ENCODE data around the gene U2SURP. TPM values are rescaled to one million over a fixed set of nuclear protein-coding genes. Genes with fewer than 3 reads are reported as not detected.

The U2SURP gene
- total RNA-seq, 4 donors from 2014 or later: 43.2 to 63.7 (median 43.9) TPM

DNA sequence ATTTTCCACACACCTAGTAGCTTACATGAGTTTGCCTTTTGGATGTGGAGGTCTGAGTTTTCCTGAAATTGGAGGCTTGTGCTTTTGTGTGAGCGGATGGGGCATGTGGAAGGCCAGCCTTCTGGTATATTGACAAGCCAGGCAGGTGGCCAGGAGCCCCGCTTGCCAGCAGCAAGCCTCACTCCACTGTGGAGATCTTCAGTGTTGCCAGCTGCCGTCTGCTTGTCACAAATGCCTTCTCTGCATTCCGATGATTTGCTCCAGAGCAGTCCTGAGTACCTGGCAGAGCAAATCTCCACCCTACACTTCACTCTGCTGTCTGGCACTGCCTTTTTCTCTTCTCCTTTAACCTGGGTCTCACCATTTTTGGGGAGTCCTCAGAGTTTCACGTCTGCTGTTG, 89.1 kb downstream of the U2SURP start:
- Histone ChIP-seq H3K27ac (no peak overlapping the region), H3K4me1 (no peaks in the 10 kb centered on the region), H3K36me3 (no peaks in the 10 kb centered on the region), H3K27me3 (no peaks in the 10 kb centered on the region), H3K9me3 (no peaks in the 10 kb centered on the region), H3K4me3 (no peak overlapping the region)
- ATAC-seq (no peak), DNase-seq (no peak)
- intact Hi-C loops (cut with DNase I; ENCODE audit: low total_unique reads) (no loop called here), in situ Hi-C loops (cut with MboI; ENCODE audit: low sequenced_read_pairs in 4 of 4) (no loop called here)
- TF ChIP-seq, protein P1, sequence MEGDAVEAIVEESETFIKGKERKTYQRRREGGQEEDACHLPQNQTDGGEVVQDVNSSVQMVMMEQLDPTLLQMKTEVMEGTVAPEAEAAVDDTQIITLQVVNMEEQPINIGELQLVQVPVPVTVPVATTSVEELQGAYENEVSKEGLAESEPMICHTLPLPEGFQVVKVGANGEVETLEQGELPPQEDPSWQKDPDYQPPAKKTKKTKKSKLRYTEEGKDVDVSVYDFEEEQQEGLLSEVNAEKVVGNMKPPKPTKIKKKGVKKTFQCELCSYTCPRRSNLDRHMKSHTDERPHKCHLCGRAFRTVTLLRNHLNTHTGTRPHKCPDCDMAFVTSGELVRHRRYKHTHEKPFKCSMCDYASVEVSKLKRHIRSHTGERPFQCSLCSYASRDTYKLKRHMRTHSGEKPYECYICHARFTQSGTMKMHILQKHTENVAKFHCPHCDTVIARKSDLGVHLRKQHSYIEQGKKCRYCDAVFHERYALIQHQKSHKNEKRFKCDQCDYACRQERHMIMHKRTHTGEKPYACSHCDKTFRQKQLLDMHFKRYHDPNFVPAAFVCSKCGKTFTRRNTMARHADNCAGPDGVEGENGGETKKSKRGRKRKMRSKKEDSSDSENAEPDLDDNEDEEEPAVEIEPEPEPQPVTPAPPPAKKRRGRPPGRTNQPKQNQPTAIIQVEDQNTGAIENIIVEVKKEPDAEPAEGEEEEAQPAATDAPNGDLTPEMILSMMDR (IDR thresholded peaks at IDR 0.05 in 4 of 5, conservative IDR thresholded peaks at IDR 0.05 in 1 of 5): no peak
- no peak for TF ChIP-seq POLR2A (IDR thresholded peaks at IDR 0.05)

DNA sequence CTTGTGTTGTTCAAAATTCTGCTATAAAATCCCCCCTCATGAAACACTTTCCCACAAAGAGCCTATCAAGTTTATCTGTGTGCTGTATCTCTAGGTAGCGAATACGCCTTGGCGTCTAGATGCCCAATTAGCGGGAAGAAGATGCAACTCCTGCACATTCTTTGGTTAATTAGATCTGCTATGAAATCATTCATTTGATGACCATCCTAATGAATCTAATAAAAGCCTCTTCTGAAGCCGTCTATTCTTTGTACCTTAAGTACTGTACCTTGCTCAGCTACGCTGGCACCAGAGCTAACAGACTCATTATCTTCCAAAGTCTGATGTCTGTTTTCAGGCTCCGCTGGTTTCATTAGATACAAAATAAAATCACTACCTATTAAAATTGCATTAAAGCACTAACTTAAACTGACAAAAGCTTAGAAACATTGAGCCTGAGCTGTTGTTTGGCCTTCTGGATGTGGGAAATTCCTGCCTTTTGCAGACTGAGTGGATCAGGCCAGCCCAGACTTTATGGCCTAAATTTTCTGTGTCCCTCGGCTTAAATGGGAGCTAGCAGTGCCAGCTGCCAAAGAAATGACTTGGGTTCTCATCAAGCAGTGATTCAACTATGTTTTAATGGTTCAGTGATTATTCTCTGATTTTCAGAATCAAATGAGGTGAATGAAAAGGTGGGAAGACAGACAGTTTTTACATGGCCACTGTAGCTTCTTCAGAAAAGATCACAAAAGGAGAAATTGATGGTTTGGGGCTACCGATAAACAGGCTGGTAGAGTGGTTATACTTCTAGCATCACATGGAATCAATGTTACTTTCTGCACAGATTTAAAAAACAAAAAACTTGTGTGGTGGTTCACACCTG, 89.8 kb downstream of the U2SURP start:
- H3K27me3 ChIP-seq: no peaks in the 10 kb centered on the region
- intact Hi-C loops (cut with DNase I; ENCODE audit: low total_unique reads) (no loop called here), in situ Hi-C loops (cut with MboI; ENCODE audit: low sequenced_read_pairs in 4 of 4) (no loop called here)
- H3K4me3 ChIP-seq: no peak overlapping the region
- DNase-seq (no peak), ATAC-seq (no peak)
- H3K36me3 ChIP-seq: no peaks in the 10 kb centered on the region
- TF ChIP-seq, protein P1 (IDR thresholded peaks at IDR 0.05 in 4 of 5, conservative IDR thresholded peaks at IDR 0.05 in 1 of 5): no peak
- no peak for TF ChIP-seq POLR2A (IDR thresholded peaks at IDR 0.05)
- no peaks in the 10 kb centered on the region for H3K9me3 ChIP-seq
- no peaks in the 10 kb centered on the region for H3K4me1 ChIP-seq
- no peak overlapping the region for H3K27ac ChIP-seq

DNA sequence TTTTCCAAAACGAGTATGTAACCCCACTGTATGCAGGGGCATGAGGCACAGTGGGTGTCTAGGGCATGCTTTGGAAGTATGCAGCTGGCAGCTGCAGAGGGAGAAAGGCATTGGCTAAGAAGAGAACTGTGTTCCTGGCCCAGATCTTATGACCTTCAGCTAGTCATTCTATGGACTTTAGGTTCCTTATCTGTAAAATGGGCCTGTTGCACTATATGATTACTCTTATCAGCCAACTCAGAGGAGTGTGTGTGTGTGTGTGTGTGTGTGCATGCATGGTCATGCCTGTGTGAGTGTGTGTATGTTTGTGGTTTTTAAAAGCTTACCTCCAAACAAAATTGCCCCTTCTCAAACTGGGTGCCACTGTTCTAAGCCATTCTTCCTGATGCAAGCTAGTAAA, 90.8 kb downstream of the U2SURP start:
- in situ Hi-C loops (cut with MboI; ENCODE audit: low sequenced_read_pairs in 4 of 4) (no loop called here), intact Hi-C loops (cut with DNase I; ENCODE audit: low total_unique reads) (no loop called here)
- Histone ChIP-seq H3K4me1 (no peaks in the 10 kb centered on the region), H3K4me3 (no peak overlapping the region), H3K27ac (no peak overlapping the region), H3K36me3 (no peaks in the 10 kb centered on the region), H3K9me3 (no peaks in the 10 kb centered on the region), H3K27me3 (no peaks in the 10 kb centered on the region)
- ATAC-seq: no peak
- no peak for DNase-seq
- TF ChIP-seq, protein P1 (IDR thresholded peaks at IDR 0.05 in 4 of 5, conservative IDR thresholded peaks at IDR 0.05 in 1 of 5): no peak
- TF ChIP-seq POLR2A (IDR thresholded peaks at IDR 0.05): no peak

DNA sequence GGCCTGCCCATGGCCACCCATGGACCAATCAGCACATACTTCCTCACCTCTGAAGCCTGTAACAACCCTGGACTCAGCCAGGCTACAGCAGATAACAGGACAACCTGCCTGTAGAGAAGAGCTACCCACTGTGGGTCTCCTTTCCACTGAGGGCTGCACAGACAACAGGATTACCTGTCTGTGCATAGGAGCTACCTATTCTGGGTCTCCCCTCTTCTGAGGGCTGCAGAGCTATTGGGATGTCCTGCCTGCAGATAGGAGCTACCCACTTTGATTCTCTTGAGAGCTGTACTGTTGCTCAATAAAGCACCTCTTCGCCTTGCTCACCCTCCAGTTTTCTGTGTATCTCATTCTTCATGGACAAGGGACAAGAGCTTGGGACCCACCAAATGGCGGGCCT, 94.4 kb downstream of the U2SURP start:
- TF ChIP-seq, protein P1 (IDR thresholded peaks at IDR 0.05 in 4 of 5, conservative IDR thresholded peaks at IDR 0.05 in 1 of 5): no peak
- no peak for TF ChIP-seq POLR2A (IDR thresholded peaks at IDR 0.05)
- ATAC-seq: no peak
- no peak for DNase-seq
- in situ Hi-C loops (cut with MboI; ENCODE audit: low sequenced_read_pairs in 4 of 4) (no loop called here), intact Hi-C loops (cut with DNase I; ENCODE audit: low total_unique reads) (no loop called here)
- no peaks in the 10 kb centered on the region for H3K9me3 ChIP-seq
- no peak overlapping the region for H3K4me3 ChIP-seq
- no peaks in the 10 kb centered on the region for H3K36me3 ChIP-seq
- H3K27me3 ChIP-seq: no peaks in the 10 kb centered on the region
- no peaks in the 10 kb centered on the region for H3K4me1 ChIP-seq
- no peak overlapping the region for H3K27ac ChIP-seq
